Liver (tissue), 3 donors: ENCODE measurements around the gene UBE2L5.

Source experiments
- CTCF ChIP-seq: fragments of 150-350 bp; IDR thresholded peaks from 2 replicates; pipeline ENCODE4 v1.5.1; 2017; ENCODE audit warnings: improper control_type of control experiment, low read depth, low read length; ENCODE audit not compliant: missing input control
- GABPA ChIP-seq, 2 donors: IDR thresholded peaks in 1 of 2; conservative IDR thresholded peaks in 1 of 2; 2 replicates each; pipeline ENCODE4 v1.6.1; 2016; ENCODE audit warnings: antibody characterized with exemption in 2 of 2, mild to moderate bottlenecking in 1 of 2, moderate library complexity in 1 of 2
- MAX ChIP-seq: IDR thresholded peaks from 2 replicates; pipeline ENCODE4 v1.6.1; 2016; ENCODE audit warnings: antibody characterized with exemption
- REST ChIP-seq: IDR thresholded peaks from 2 replicates; pipeline ENCODE4 v1.6.1; 2016; ENCODE audit warnings: antibody characterized with exemption, mild to moderate bottlenecking
- TAF1 ChIP-seq: conservative IDR thresholded peaks from 2 replicates; pipeline ENCODE4 v1.6.1; 2016; ENCODE audit warnings: antibody characterized with exemption, mild to moderate bottlenecking
- donor health status: healthy.
- donor health status: healthy.

- TF ChIP-seq CTCF (no peak), MAX (no peak), TAF1 (no peak), REST (no peak), GABPA (IDR thresholded peaks at IDR 0.05 in 1 of 2, conservative IDR thresholded peaks at IDR 0.05 in 1 of 2) (no peak)
Observed at GRCh38 chr13:30456290-30456689, 34.0 kb downstream of the UBE2L5 start.
